K562 (cell line): Measurements from ENCODE around the gene PMPCB. TPM values are rescaled to one million over a fixed set of nuclear protein-coding genes. Genes with fewer than 3 reads are reported as not detected.
"Not testable (repeated sequence)": the region's sequence is repeated elsewhere in the genome, so short reads cannot be mapped to it uniquely, and the experiment has no call there.

ENCODE experiments used
- C11orf30 ChIP-seq: fragments of 450-650 bp; IDR thresholded peaks from 2 replicates; pipeline ENCODE4 v1.6.1; 2016; ENCODE audit warnings: low read depth, mild to moderate bottlenecking
- CCNT2 ChIP-seq: IDR thresholded peaks from 2 replicates; pipeline ENCODE4 v1.6.1; 2011; ENCODE audit warnings: borderline replicate concordance, low read depth, mild to moderate bottlenecking, moderate library complexity, mixed read lengths, low read length; ENCODE audit not compliant: insufficient read length; ENCODE audit errors: extremely low read depth
- DPF2 ChIP-seq: fragments of 450-650 bp; IDR thresholded peaks from 2 replicates; pipeline ENCODE4 v1.6.1; 2016
- EP300 ChIP-seq: IDR thresholded peaks from 2 replicates; pipeline ENCODE4 v1.6.1; 2012; ENCODE audit warnings: low read length, improper control_type of control experiment
- ESRRA ChIP-seq: fragments of 450-650 bp; IDR thresholded peaks from 2 replicates; pipeline ENCODE4 v1.6.1; 2014; ENCODE audit warnings: low read depth, mild to moderate bottlenecking, moderate library complexity, borderline replicate concordance
- KLF16 ChIP-seq: IDR thresholded peaks from 2 replicates; pipeline ENCODE4 v1.6.1; 2016; ENCODE audit warnings: antibody characterized with exemption
- L3MBTL2 ChIP-seq: fragments of 450-650 bp; IDR thresholded peaks from 2 replicates; pipeline ENCODE4 v1.6.1; 2016; ENCODE audit warnings: mild to moderate bottlenecking, moderate library complexity
- LEF1 ChIP-seq: fragments of 450-650 bp; IDR thresholded peaks from 2 replicates; pipeline ENCODE4 v1.6.1; 2016; ENCODE audit warnings: mild to moderate bottlenecking
- MAFG ChIP-seq: fragments of 450-650 bp; conservative IDR thresholded peaks from 2 replicates; pipeline ENCODE4 v1.6.1; 2016; ENCODE audit warnings: missing genetic modification characterization, missing compliant biosample characterization
- MYNN ChIP-seq, 2 experiments: sonication (generic); formaldehyde crosslinking in 1 of 2; IDR thresholded peaks; 2 replicates each; pipeline versions ENCODE4 v1.5.0 to v1.6.1; 2016 to 2020; ENCODE audit warnings: antibody characterized with exemption in 1 of 2, missing genetic modification reagents in 1 of 2
- NCOR1 ChIP-seq: fragments of 450-650 bp; IDR thresholded peaks from 2 replicates; pipeline ENCODE4 v1.6.1; 2016; ENCODE audit warnings: mild to moderate bottlenecking, moderate library complexity
- NFE2 ChIP-seq: IDR thresholded peaks from 2 replicates; pipeline ENCODE4 v1.6.1; 2014; ENCODE audit warnings: antibody characterized with exemption, low read depth
- NR2C1 ChIP-seq, 2 experiments: fragments of 450-650 bp; IDR thresholded peaks; 2 replicates each; pipeline ENCODE4 v1.6.1; 2017; ENCODE audit warnings: mild to moderate bottlenecking in 2 of 2, antibody characterized with exemption in 1 of 2, inconsistent platforms in 1 of 2, missing compliant biosample characterization in 1 of 2, missing genetic modification characterization in 1 of 2
- POLR2AphosphoS5 ChIP-seq: IDR thresholded peaks from 2 replicates; pipeline ENCODE4 v1.6.1; 2011; ENCODE audit warnings: mild to moderate bottlenecking, low read depth, low read length, moderate library complexity; ENCODE audit not compliant: control insufficient read depth, insufficient read depth
- RCOR1 ChIP-seq, 2 experiments: IDR thresholded peaks; 2 replicates each; pipeline ENCODE4 v1.6.1; 2012; ENCODE audit warnings: low read depth in 2 of 2, low read length in 2 of 2, borderline replicate concordance in 1 of 2, improper control_type of control experiment in 1 of 2
- SMARCA4 ChIP-seq: fragments of 450-650 bp; IDR thresholded peaks from 2 replicates; pipeline ENCODE4 v1.6.1; 2016
- TAL1 ChIP-seq: fragments of 450-650 bp; IDR thresholded peaks from 2 replicates; pipeline ENCODE4 v1.6.1; 2016; ENCODE audit warnings: mild to moderate bottlenecking
- TCF3 ChIP-seq: sonication (generic); formaldehyde crosslinking; IDR thresholded peaks from 2 replicates; pipeline ENCODE4 v1.4.0; 2020; ENCODE audit warnings: mild to moderate bottlenecking, missing genetic modification reagents
- TEAD4 ChIP-seq, 2 experiments: sonication (generic) in 1 of 2; formaldehyde crosslinking in 1 of 2; IDR thresholded peaks; 2 replicates each; pipeline versions ENCODE4 v1.6.1 to v1.8.0; 2012 to 2022; ENCODE audit warnings: borderline replicate concordance in 1 of 2, inconsistent platforms in 1 of 2, low read length in 1 of 2, mild to moderate bottlenecking in 1 of 2, missing genetic modification reagents in 1 of 2
- TRIM24 ChIP-seq, 2 experiments: fragments of 450-650 bp; IDR thresholded peaks; 2 replicates each; pipeline ENCODE4 v1.6.1; 2016
- polyA plus RNA-seq, 8 experiments: library from polyadenylated mRNA; depleted of rRNA in 4 of 8; stranded (reverse) in 5 of 8; unstranded in 3 of 8; fragments of >200 nt; fragmentation: Nextera tagmentation in 2 of 8; fragmentation: Illumina TruSeq in 1 of 8; extraction: Ambion mirVana in 2 of 8; extraction: Trizol in 1 of 8; gene quantifications; 2 replicates each; pipeline versions ENCODE4 v1.2.1 to v1.2.3, GENCODE V29; 2011 to 2014; ENCODE audit warnings: inconsistent platforms in 1 of 8, missing spikeins in 1 of 8
- total RNA-seq, 7 experiments: library from RNA; depleted of rRNA in 6 of 7; stranded (reverse); fragments of >200 nt in 6 of 7; fragmentation: Illumina TruSeq in 2 of 7; extraction: Trizol in 2 of 7; gene quantifications; 2 replicates each; pipeline versions ENCODE4 v1.2.1 to v1.2.3, GENCODE V29; 2011 to 2021; ENCODE audit warnings: low replicate concordance in 1 of 7
- TF ChIP-seq, protein P1 (sequence below): fragments of 450-650 bp; IDR thresholded peaks from 2 replicates; pipeline ENCODE4 v1.6.1; 2017; ENCODE audit warnings: antibody characterized with exemption, mild to moderate bottlenecking
- TF ChIP-seq, protein P2 (sequence below): IDR thresholded peaks from 2 replicates; pipeline ENCODE4 v1.6.1; 2012; ENCODE audit warnings: low read depth, low read length, improper control_type of control experiment, borderline replicate concordance

PMPCB gene
- total and polyA plus RNA-seq, 9 of the 15 experiments (the other 6 are each of a cell fraction or from before 2014, with no cell fraction given), result 61.2 to 209 (median 105) TPM

DNA sequence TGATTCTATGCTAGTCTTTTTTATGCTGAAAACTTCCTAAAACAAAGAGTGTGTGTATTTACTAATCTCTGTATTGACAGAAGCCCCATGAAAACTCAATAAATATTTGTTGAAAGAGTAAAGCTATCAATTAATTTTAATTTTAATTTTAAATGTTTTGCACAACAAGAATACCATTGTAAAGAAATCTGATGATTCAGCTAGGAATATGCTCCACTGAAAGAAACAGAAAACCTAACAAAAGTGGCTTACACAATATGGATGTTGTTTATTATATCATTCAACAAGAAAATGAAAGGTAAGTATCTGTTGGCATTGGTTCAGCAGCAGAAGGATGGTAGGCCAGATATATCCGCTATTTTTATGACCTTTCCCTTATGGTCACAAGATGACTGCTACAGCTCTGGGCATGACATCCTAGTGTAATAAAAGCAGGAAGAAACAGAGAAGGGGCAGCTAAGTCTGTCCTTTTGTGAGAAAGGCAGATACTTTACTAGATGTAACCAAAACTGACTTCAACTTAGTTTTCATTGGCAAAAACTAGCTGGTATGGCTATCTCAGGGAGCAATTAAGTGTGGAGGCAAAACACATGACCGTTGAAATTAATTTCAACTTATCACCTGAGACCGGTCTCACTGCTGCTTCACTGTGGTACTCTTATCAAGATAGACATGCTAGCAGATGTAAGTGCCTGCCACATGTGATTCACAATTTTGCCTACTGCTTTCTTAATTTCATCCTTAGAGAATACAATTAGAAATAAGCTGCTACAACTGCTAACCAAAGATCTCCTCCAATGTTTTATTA, 43.3 kb upstream of the PMPCB start (continued):
- TF ChIP-seq DPF2 (peak; percentile 75), NR2C1 (IDR thresholded peaks at IDR 0.05) (0 out of 2 replicates have a peak, but pooled peaks have one; percentile 15), LEF1 (0 out of 2 replicates have a peak, but pooled peaks have one; percentile 34), TRIM24 (IDR thresholded peaks at IDR 0.05) (peak in 1 of 2 experiments; percentile 68; a peak in 1 of 4 replicates), POLR2AphosphoS5 (peak; percentile 74; the same call in 1 of the 2 replicates), CCNT2 (peak; percentile 73), L3MBTL2 (peak; percentile 12; the same call in 1 of the 2 replicates), SMARCA4 (peak; percentile 69), NCOR1 (peak; percentile 70; the same call in 1 of the 2 replicates), TEAD4 (IDR thresholded peaks at IDR 0.05; ENCODE audit: low read length) (peak; percentile 87), MYNN (IDR thresholded peaks at IDR 0.05) (0 out of 2 replicates have a peak, but pooled peaks have one; percentile 32), KLF16 (peak; percentile 73), TAL1 (peak; percentile 79), RCOR1 (IDR thresholded peaks at IDR 0.05; ENCODE audit: borderline replicate concordance in 1 of 2, low read depth in 2 of 2, low read length in 2 of 2) (peak in 1 of 2 experiments; percentile 36; a peak in 1 of 4 replicates), ESRRA (0 out of 2 replicates have a peak, but pooled peaks have one; percentile 18), EP300 (peak; percentile 68; the same call in 1 of the 2 replicates), NFE2 (peak; percentile 63), C11orf30 (peak; percentile 64), MAFG (tag) (peak; percentile 38; the same call in 1 of the 2 replicates), TCF3 (CRISPR knock-in tag) (peak; percentile 68)
- not testable (repeated sequence) for TF ChIP-seq NR2C1 (tag; IDR thresholded peaks at IDR 0.05); TEAD4 (CRISPR knock-in tag; IDR thresholded peaks at IDR 0.05; ENCODE audit: borderline replicate concordance); MYNN (CRISPR knock-in tag; IDR thresholded peaks at IDR 0.05)
- TF ChIP-seq, protein P1, sequence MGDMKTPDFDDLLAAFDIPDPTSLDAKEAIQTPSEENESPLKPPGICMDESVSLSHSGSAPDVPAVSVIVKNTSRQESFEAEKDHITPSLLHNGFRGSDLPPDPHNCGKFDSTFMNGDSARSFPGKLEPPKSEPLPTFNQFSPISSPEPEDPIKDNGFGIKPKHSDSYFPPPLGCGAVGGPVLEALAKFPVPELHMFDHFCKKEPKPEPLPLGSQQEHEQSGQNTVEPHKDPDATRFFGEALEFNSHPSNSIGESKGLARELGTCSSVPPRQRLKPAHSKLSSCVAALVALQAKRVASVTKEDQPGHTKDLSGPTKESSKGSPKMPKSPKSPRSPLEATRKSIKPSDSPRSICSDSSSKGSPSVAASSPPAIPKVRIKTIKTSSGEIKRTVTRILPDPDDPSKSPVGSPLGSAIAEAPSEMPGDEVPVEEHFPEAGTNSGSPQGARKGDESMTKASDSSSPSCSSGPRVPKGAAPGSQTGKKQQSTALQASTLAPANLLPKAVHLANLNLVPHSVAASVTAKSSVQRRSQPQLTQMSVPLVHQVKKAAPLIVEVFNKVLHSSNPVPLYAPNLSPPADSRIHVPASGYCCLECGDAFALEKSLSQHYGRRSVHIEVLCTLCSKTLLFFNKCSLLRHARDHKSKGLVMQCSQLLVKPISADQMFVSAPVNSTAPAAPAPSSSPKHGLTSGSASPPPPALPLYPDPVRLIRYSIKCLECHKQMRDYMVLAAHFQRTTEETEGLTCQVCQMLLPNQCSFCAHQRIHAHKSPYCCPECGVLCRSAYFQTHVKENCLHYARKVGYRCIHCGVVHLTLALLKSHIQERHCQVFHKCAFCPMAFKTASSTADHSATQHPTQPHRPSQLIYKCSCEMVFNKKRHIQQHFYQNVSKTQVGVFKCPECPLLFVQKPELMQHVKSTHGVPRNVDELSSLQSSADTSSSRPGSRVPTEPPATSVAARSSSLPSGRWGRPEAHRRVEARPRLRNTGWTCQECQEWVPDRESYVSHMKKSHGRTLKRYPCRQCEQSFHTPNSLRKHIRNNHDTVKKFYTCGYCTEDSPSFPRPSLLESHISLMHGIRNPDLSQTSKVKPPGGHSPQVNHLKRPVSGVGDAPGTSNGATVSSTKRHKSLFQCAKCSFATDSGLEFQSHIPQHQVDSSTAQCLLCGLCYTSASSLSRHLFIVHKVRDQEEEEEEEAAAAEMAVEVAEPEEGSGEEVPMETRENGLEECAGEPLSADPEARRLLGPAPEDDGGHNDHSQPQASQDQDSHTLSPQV, result 0 out of 2 replicates have a peak, but pooled peaks have one; percentile 18
- TF ChIP-seq, protein P2, sequence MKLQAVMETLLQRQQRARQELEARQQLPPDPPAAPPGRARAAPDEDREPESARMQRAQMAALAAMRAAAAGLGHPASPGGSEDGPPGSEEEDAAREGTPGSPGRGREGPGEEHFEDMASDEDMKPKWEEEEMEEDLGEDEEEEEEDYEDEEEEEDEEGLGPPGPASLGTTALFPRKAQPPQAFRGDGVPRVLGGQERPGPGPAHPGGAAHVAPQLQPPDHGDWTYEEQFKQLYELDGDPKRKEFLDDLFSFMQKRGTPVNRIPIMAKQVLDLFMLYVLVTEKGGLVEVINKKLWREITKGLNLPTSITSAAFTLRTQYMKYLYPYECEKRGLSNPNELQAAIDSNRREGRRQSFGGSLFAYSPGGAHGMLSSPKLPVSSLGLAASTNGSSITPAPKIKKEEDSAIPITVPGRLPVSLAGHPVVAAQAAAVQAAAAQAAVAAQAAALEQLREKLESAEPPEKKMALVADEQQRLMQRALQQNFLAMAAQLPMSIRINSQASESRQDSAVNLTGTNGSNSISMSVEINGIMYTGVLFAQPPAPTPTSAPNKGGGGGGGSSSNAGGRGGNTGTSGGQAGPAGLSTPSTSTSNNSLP, result peak; percentile 51; the same call in 1 of the 2 replicates
